Measurements from ENCODE around the gene CFAP299.
A peak's percentile ranks its signal among the peaks of the same experiment; 100 is the strongest.

Gene CFAP299

DNA sequence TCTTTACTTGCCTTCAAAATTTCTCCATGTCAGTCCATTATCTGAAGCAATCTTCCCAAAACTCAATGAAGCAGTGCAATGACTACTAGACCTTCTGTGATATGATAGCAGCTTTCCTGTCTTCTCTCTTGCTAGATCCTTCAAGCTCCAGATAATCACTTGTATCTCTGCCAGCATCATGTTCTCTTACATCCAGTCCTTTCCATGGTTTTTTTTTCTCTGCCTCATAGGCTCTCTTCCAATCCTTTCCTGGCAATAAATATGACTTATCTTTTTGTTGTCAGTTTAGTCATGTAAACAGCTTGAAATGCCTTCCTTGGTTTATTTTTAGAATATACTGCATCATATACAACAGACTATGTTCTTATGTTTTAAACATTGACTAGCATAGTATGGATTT is 193.5 kb downstream of the CFAP299 start:
- Histone ChIP-seq H3K4me1 (ENCODE audit: control insufficient read depth, insufficient read depth, low read length) (no peaks in the 10 kb centered on the region), H3K4me2 (ENCODE audit: low read length) (no peak overlapping the region), H3K9me3 (replicated peaks; ENCODE audit: low read length) (no peaks in the 10 kb centered on the region), H3K9ac (ENCODE audit: low read depth, low read length) (no peak overlapping the region), H3K4me3 (ENCODE audit: low read length) (no peak overlapping the region), H3K36me3 (ENCODE audit: insufficient read depth, low read length) (no peaks in the 10 kb centered on the region), H3K27me3 (ENCODE audit: control insufficient read depth, insufficient read depth, low read length) (no peaks in the 10 kb centered on the region)

GRCh38 chr4:80532674-80533333 is 197.3 kb downstream of the CFAP299 start:
- Histone ChIP-seq H3K4me2 (ENCODE audit: low read length) (no peak overlapping the region), H3K36me3 (ENCODE audit: insufficient read depth, low read length) (no peaks in the 10 kb centered on the region), H3K4me1 (ENCODE audit: control insufficient read depth, insufficient read depth, low read length) (peaks cover under 1% of the 10 kb centered on the region), H3K4me3 (ENCODE audit: low read length) (no peak overlapping the region), H3K9ac (ENCODE audit: low read depth, low read length) (no peak overlapping the region), H3K9me3 (replicated peaks; ENCODE audit: low read length) (no peaks in the 10 kb centered on the region), H3K27me3 (ENCODE audit: control insufficient read depth, insufficient read depth, low read length) (no peaks in the 10 kb centered on the region)

DNA sequence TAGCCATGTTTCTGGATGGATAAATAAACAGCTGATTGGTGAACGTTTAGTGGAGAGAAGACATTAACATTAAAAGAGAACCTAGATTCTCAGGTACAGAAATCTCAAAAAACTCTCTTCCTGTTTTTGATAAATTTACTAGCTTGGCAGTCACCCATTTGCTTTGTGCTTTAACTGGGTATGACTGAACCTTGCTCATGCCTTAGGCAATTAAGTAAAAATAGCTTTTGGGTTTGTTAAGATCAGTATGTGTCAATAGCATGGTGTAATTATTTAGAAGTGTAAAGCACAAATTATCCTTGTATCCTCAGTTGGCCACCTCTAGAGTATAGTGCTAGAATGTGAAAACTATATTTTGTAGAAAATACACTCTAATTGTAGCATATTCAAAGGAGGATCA is 200.0 kb downstream of the CFAP299 start:
- H3K4me1 ChIP-seq (ENCODE audit: control insufficient read depth, insufficient read depth, low read length), result peaks cover 3% of the 10 kb centered on the region
- H3K27me3 ChIP-seq (ENCODE audit: control insufficient read depth, insufficient read depth, low read length), result no peaks in the 10 kb centered on the region
- H3K4me2 ChIP-seq (ENCODE audit: low read length), result no peak overlapping the region
- H3K4me3 ChIP-seq (ENCODE audit: low read length), result no peak overlapping the region
- H3K9me3 ChIP-seq (replicated peaks; ENCODE audit: low read length), result no peaks in the 10 kb centered on the region
- no peaks in the 10 kb centered on the region for H3K36me3 ChIP-seq (ENCODE audit: insufficient read depth, low read length)
- H3K9ac ChIP-seq (ENCODE audit: low read depth, low read length), result no peak overlapping the region

GRCh38 chr4:80538276-80538926 is 202.9 kb downstream of the CFAP299 start:
- no peak overlapping the region for H3K4me2 ChIP-seq (ENCODE audit: low read length)
- no peaks in the 10 kb centered on the region for H3K36me3 ChIP-seq (ENCODE audit: insufficient read depth, low read length)
- H3K4me3 ChIP-seq (ENCODE audit: low read length), result no peak overlapping the region
- no peaks in the 10 kb centered on the region for H3K27me3 ChIP-seq (ENCODE audit: control insufficient read depth, insufficient read depth, low read length)
- peaks cover 3% of the 10 kb centered on the region for H3K4me1 ChIP-seq (ENCODE audit: control insufficient read depth, insufficient read depth, low read length)
- H3K9ac ChIP-seq (ENCODE audit: low read depth, low read length), result no peak overlapping the region
- H3K9me3 ChIP-seq (replicated peaks; ENCODE audit: low read length), result no peaks in the 10 kb centered on the region

DNA sequence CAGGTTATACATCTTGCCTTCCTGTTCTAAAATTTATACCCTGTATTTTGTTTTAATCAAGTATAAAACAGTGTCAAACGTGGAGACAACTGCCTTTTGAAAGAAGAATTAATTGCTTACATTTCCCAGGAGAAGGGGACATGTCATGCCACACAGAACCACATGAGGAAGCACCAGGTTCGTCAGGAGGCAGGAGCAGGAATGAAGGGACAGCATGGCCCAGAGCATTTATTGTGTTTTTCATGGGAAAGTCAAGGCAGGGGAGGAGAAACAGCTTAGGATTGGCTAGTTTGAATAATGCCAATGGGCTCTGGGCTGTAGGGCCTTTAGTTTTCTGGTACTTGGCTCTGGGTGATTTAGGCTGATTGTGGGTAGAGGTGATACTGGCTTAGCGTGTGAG is 203.7 kb downstream of the CFAP299 start:
- Histone ChIP-seq H3K27me3 (ENCODE audit: control insufficient read depth, insufficient read depth, low read length) (no peaks in the 10 kb centered on the region), H3K9me3 (replicated peaks; ENCODE audit: low read length) (no peaks in the 10 kb centered on the region), H3K4me3 (ENCODE audit: low read length) (no peak overlapping the region), H3K4me1 (ENCODE audit: control insufficient read depth, insufficient read depth, low read length) (peaks cover 3% of the 10 kb centered on the region), H3K9ac (ENCODE audit: low read depth, low read length) (no peak overlapping the region), H3K36me3 (ENCODE audit: insufficient read depth, low read length) (no peaks in the 10 kb centered on the region), H3K4me2 (ENCODE audit: low read length) (no peak overlapping the region)

DNA sequence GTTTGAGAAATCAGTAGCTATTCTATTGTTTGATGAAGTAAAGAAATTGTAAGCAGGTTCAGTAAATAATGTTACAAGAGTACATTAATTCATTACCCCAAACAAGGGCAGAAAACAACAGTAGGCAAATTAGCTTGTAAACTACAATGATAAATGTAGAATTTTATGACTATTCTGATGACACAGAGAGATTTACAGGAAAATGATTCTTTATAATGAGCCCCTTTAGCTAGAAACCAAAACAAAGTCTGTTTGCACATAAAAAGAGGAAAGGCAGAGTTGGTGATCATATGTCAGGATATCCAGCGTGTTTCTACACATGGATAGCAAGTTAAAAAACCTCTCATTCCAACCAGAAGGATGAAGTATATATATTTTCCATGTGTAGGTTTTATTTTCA is 204.8 kb downstream of the CFAP299 start:
- Histone ChIP-seq H3K9ac (ENCODE audit: low read depth, low read length) (no peak overlapping the region), H3K4me3 (ENCODE audit: low read length) (no peak overlapping the region), H3K36me3 (ENCODE audit: insufficient read depth, low read length) (no peaks in the 10 kb centered on the region), H3K4me1 (ENCODE audit: control insufficient read depth, insufficient read depth, low read length) (peaks cover 3% of the 10 kb centered on the region), H3K4me2 (ENCODE audit: low read length) (no peak overlapping the region), H3K9me3 (replicated peaks; ENCODE audit: low read length) (no peaks in the 10 kb centered on the region), H3K27me3 (ENCODE audit: control insufficient read depth, insufficient read depth, low read length) (no peaks in the 10 kb centered on the region)

- H3K36me3 ChIP-seq (ENCODE audit: insufficient read depth, low read length), result no peaks in the 10 kb centered on the region
- no peaks in the 10 kb centered on the region for H3K27me3 ChIP-seq (ENCODE audit: control insufficient read depth, insufficient read depth, low read length)
- no peak overlapping the region for H3K4me3 ChIP-seq (ENCODE audit: low read length)
Measured at GRCh38 chr4:80540785-80541469, 205.4 kb downstream of the CFAP299 start.

DNA sequence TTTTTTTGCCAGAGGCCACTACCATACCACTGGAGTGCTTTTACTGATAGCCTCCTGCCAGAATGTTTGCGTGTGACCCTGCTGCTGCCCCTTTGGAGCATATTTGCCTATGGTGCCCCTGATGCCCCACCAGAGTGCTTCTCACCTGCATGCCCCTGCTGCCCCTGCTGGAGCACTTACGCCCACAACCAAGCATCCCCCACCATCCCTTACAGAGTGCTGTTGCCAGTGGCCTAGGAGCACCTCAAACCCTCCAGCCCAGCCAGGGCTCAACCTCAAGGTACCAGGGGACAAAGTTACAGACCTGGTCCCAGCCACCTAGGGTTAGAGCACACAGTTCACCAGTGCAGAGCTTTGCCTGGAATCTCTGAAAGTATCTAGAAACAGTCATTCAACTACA is 207.2 kb downstream of the CFAP299 start:
- Histone ChIP-seq H3K4me1 (ENCODE audit: control insufficient read depth, insufficient read depth, low read length) (peaks cover 3% of the 10 kb centered on the region), H3K4me2 (ENCODE audit: low read length) (no peak overlapping the region), H3K27me3 (ENCODE audit: control insufficient read depth, insufficient read depth, low read length) (no peaks in the 10 kb centered on the region)

More at GRCh38 chr4:80540785-80541469, 205.4 kb downstream of the CFAP299 start:
- Histone ChIP-seq H3K9ac (ENCODE audit: low read depth, low read length) (no peak overlapping the region), H3K4me2 (ENCODE audit: low read length) (no peak overlapping the region), H3K4me1 (ENCODE audit: control insufficient read depth, insufficient read depth, low read length) (peaks cover 3% of the 10 kb centered on the region), H3K9me3 (replicated peaks; ENCODE audit: low read length) (no peaks in the 10 kb centered on the region)

DNA sequence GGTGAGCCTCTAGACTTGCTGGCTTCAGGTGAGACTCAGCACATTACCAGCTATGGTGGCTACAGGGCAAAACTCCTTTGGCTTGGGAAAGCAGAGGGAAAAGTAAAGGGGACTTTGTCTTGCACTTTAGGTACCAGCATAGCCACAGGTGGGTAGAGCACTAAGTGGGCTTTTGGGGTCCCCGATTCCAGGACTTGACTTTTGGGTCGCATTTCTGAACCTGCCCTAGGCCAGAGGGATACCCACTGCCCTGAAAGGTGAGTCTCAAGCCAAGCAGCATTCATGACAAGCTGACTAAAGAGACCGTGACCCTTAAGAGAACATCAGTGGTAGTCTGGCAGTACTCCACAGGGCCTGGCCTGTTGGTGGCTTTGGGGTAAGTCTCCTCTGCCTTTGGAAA is 224.8 kb downstream of the CFAP299 start:
- Histone ChIP-seq H3K9me3 (replicated peaks; ENCODE audit: low read length) (no peaks in the 10 kb centered on the region), H3K4me3 (ENCODE audit: low read length) (no peak overlapping the region), H3K36me3 (ENCODE audit: insufficient read depth, low read length) (no peaks in the 10 kb centered on the region), H3K4me1 (ENCODE audit: control insufficient read depth, insufficient read depth, low read length) (no peaks in the 10 kb centered on the region), H3K4me2 (ENCODE audit: low read length) (no peak overlapping the region), H3K9ac (ENCODE audit: low read depth, low read length) (no peak overlapping the region), H3K27me3 (ENCODE audit: control insufficient read depth, insufficient read depth, low read length) (no peaks in the 10 kb centered on the region)

More for the DNA sequence above, 207.2 kb downstream of the CFAP299 start:
- Histone ChIP-seq H3K9me3 (replicated peaks; ENCODE audit: low read length) (no peaks in the 10 kb centered on the region), H3K9ac (ENCODE audit: low read depth, low read length) (no peak overlapping the region), H3K4me3 (ENCODE audit: low read length) (no peak overlapping the region), H3K36me3 (ENCODE audit: insufficient read depth, low read length) (no peaks in the 10 kb centered on the region)

GRCh38 chr4:80566203-80566872 is 230.8 kb downstream of the CFAP299 start:
- H3K9ac ChIP-seq (ENCODE audit: low read depth, low read length), result no peak overlapping the region
- no peak overlapping the region for H3K4me3 ChIP-seq (ENCODE audit: low read length)
- peak overlapping the region; percentile 21 for H3K4me2 ChIP-seq (ENCODE audit: low read length)
- no peaks in the 10 kb centered on the region for H3K9me3 ChIP-seq (replicated peaks; ENCODE audit: low read length)
- no peaks in the 10 kb centered on the region for H3K36me3 ChIP-seq (ENCODE audit: insufficient read depth, low read length)
- H3K27me3 ChIP-seq (ENCODE audit: control insufficient read depth, insufficient read depth, low read length), result peaks cover 3% of the 10 kb centered on the region
- no peaks in the 10 kb centered on the region for H3K4me1 ChIP-seq (ENCODE audit: control insufficient read depth, insufficient read depth, low read length)

- H3K9ac ChIP-seq (ENCODE audit: low read depth, low read length), result no peak overlapping the region
- no peaks in the 10 kb centered on the region for H3K36me3 ChIP-seq (ENCODE audit: insufficient read depth, low read length)
- H3K9me3 ChIP-seq (replicated peaks; ENCODE audit: low read length), result no peaks in the 10 kb centered on the region
- no peak overlapping the region for H3K4me2 ChIP-seq (ENCODE audit: low read length)
- H3K27me3 ChIP-seq (ENCODE audit: control insufficient read depth, insufficient read depth, low read length), result peaks cover 3% of the 10 kb centered on the region
- H3K4me3 ChIP-seq (ENCODE audit: low read length), result no peak overlapping the region
- H3K4me1 ChIP-seq (ENCODE audit: control insufficient read depth, insufficient read depth, low read length), result no peaks in the 10 kb centered on the region
Measured at GRCh38 chr4:80568891-80569290, 233.4 kb downstream of the CFAP299 start.

Data from skeletal muscle satellite cell (primary cell).